GM04504 (cell line): Measurements from ENCODE around the gene PC.
A peak's percentile ranks its signal among the peaks of the same experiment; 100 is the strongest.

Experiments used
- DNase-seq: peaks from one replicate; pipeline ENCODE4 v3.0.0-alpha.2; 2012; ENCODE audit warnings: low read depth

The PC gene

GRCh38 chr11:66883016-66883965 is 74.9 kb downstream of the PC start:
- peak; percentile 24 for DNase-seq

- DNase-seq, result no peak
Observed at GRCh38 chr11:66882561-66883015, 75.6 kb downstream of the PC start.

GRCh38 chr11:66881927-66882452 is 76.2 kb downstream of the PC start:
- DNase-seq, result no peak

GRCh38 chr11:66881451-66881835 is 76.7 kb downstream of the PC start:
- DNase-seq, result no peak

GRCh38 chr11:66880496-66881450 is 77.4 kb downstream of the PC start:
- DNase-seq, result no peak

GRCh38 chr11:66879999-66880398 is 78.2 kb downstream of the PC start:
- DNase-seq, result no peak

GRCh38 chr11:66879583-66879982 is 78.6 kb downstream of the PC start:
- DNase-seq, result no peak

GRCh38 chr11:66879000-66879399 is 79.2 kb downstream of the PC start:
- DNase-seq, result no peak

- no peak for DNase-seq
Observed at GRCh38 chr11:66878474-66878873, 79.7 kb downstream of the PC start.

- no peak for DNase-seq
Observed at GRCh38 chr11:66877588-66878385, 80.4 kb downstream of the PC start.

- no peak for DNase-seq
Observed at GRCh38 chr11:66875378-66875777, 82.8 kb downstream of the PC start.

GRCh38 chr11:66874232-66874631 is 84.0 kb downstream of the PC start:
- no peak for DNase-seq

GRCh38 chr11:66871521-66871901 is 86.7 kb downstream of the PC start:
- no peak for DNase-seq

GRCh38 chr11:66870616-66871520 is 87.3 kb downstream of the PC start:
- DNase-seq, result no peak

- no peak for DNase-seq
Observed at GRCh38 chr11:66870131-66870530, 88.1 kb downstream of the PC start.

- DNase-seq, result no peak
Observed at GRCh38 chr11:66869567-66869870, 88.7 kb downstream of the PC start.

GRCh38 chr11:66868726-66869566 is 89.2 kb downstream of the PC start:
- DNase-seq, result no peak

GRCh38 chr11:66868082-66868725 is 90.0 kb downstream of the PC start:
- no peak for DNase-seq

- DNase-seq, result no peak
Observed at GRCh38 chr11:66867425-66868040, 90.7 kb downstream of the PC start.
